ENCODE data around the gene ACTG1. TPM values are rescaled to one million over a fixed set of nuclear protein-coding genes. Genes with fewer than 3 reads are reported as not detected.

ACTG1 gene
- total and polyA plus RNA-seq, 9 of the 15 experiments (the other 6 are each of a cell fraction or from before 2014, with no cell fraction given), result 224 to 1,775 (median 568) TPM

DNA sequence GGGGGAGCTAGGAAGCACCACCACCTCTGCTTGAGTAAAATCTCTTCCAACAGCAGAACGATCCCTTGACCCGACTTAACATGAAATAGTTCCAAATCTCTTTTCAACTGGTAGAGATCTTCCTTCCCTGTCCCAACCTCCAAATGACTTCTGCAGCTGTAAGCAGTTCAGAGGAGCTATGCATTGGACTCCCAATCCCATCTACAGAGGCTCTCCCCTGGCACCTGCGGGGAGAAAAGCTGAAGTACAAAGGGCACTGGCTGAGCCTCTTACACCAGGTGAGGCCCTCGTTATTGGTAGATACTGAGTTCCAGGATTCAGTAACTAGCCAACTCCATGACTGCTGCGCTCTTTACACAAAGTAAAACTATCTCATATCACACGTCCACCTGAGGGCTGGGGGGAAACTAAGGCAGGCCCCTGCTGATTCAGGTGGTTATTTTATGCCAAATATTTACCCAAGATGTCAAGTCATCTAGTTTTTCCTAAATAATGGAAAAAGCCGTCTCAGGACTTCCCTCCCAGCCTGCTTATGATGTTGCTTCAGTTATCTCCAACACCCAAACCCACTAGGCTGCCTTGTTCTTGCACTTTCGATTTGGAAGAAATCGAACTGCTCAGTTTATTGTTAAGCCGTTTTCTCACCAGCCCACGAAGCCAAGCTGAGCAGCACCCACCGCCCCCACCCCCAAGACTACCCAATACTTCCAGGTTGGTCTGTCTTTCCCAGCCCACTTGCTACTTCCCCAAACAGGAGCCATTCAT lies 3.2 kb downstream of the ACTG1 start (continued):
- TF ChIP-seq, protein P1, sequence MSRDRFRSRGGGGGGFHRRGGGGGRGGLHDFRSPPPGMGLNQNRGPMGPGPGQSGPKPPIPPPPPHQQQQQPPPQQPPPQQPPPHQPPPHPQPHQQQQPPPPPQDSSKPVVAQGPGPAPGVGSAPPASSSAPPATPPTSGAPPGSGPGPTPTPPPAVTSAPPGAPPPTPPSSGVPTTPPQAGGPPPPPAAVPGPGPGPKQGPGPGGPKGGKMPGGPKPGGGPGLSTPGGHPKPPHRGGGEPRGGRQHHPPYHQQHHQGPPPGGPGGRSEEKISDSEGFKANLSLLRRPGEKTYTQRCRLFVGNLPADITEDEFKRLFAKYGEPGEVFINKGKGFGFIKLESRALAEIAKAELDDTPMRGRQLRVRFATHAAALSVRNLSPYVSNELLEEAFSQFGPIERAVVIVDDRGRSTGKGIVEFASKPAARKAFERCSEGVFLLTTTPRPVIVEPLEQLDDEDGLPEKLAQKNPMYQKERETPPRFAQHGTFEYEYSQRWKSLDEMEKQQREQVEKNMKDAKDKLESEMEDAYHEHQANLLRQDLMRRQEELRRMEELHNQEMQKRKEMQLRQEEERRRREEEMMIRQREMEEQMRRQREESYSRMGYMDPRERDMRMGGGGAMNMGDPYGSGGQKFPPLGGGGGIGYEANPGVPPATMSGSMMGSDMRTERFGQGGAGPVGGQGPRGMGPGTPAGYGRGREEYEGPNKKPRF (IDR thresholded peaks at IDR 0.05; ENCODE audit: low read depth, low read length), result no peak
- TF ChIP-seq, protein P2, sequence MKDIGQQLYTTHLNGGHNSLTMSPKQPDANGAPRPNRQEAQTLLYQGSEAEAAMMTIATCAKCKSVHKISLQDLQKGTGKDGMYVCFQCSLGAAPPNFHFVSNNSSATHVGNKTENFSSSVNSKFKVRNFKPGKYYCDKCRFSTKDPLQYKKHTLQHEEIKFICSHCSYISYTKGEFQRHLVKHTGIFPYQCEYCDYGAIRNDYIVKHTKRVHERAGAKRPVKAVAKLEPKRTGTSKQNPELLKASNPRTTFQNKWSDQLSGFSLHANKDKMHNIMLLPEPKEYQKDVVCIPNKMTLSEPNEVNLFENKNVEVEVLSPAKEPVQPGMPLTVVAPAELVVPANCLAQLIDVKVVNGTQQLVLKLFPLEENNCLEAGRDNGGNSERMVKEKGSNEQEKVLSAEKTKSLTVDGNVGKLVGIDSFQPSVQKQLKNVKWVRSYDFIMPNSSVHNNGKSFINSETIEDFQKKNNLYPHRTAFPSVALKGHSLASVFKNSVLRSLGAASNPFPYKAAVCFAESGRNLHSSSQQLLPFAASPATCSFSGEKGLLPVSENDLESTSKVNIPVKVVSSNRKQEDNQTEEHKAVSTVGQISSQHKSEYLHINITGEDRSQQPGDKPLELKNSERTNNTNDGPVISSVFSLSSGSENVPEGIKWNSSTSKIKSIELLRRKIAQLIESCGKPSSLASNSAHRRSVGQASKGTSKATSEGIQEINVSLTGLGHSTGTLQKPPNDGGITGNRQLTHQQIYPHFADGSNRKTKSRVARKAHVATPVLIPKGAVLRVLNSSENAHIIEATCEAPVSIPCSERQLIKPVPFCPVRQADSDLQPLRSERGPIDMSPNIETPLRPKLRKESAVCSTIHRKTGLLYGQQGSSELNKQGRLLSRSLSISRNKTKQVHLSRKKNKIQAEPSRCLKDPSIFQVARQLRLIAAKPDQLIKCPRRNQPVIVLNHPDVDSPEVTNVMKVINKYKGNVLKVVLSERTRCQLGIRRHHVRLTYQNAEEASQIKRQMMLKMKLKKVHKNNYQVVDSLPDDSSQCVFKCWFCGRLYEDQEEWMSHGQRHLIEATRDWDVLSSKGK (CRISPR knock-in tag; IDR thresholded peaks at IDR 0.05), result no peak
- TF ChIP-seq CBFB (CRISPR knock-in tag; IDR thresholded peaks at IDR 0.05), result no peak
- no peak for TF ChIP-seq ARHGAP35 (IDR thresholded peaks at IDR 0.05; ENCODE audit: partially characterized antibody)
- TF ChIP-seq, protein P3, sequence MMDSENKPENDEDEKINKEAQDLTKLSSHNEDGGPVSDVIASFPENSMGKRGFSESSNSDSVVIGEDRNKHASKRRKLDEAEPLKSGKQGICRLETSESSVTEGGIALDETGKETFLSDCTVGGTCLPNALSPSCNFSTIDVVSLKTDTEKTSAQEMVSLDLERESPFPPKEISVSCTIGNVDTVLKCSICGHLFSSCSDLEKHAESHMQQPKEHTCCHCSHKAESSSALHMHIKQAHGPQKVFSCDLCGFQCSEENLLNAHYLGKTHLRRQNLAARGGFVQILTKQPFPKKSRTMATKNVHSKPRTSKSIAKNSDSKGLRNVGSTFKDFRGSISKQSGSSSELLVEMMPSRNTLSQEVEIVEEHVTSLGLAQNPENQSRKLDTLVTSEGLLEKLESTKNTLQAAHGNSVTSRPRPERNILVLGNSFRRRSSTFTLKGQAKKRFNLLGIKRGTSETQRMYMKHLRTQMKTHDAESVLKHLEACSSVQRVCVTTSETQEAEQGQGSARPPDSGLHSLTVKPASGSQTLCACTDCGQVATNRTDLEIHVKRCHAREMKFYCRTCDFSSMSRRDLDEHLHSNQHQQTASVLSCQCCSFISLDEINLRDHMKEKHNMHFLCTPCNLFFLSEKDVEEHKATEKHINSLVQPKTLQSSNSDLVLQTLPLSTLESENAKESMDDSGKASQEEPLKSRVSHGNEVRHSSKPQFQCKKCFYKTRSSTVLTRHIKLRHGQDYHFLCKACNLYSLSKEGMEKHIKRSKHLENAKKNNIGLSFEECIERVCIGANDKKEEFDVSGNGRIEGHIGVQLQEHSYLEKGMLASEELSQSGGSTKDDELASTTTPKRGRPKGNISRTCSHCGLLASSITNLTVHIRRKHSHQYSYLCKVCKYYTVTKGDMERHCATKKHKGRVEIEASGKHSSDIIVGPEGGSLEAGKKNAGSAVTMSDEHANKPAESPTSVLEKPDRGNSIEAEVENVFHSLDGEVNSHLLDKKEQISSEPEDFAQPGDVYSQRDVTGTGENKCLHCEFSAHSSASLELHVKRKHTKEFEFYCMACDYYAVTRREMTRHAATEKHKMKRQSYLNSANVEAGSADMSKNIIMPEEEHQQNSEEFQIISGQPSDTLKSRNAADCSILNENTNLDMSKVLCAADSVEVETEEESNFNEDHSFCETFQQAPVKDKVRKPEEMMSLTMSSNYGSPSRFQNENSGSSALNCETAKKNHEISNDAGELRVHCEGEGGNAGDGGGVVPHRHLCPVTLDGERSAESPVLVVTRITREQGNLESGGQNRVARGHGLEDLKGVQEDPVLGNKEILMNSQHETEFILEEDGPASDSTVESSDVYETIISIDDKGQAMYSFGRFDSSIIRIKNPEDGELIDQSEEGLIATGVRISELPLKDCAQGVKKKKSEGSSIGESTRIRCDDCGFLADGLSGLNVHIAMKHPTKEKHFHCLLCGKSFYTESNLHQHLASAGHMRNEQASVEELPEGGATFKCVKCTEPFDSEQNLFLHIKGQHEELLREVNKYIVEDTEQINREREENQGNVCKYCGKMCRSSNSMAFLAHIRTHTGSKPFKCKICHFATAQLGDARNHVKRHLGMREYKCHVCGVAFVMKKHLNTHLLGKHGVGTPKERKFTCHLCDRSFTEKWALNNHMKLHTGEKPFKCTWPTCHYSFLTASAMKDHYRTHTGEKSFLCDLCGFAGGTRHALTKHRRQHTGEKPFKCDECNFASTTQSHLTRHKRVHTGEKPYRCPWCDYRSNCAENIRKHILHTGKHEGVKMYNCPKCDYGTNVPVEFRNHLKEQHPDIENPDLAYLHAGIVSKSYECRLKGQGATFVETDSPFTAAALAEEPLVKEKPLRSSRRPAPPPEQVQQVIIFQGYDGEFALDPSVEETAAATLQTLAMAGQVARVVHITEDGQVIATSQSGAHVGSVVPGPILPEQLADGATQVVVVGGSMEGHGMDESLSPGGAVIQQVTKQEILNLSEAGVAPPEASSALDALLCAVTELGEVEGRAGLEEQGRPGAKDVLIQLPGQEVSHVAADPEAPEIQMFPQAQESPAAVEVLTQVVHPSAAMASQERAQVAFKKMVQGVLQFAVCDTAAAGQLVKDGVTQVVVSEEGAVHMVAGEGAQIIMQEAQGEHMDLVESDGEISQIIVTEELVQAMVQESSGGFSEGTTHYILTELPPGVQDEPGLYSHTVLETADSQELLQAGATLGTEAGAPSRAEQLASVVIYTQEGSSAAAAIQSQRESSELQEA (IDR thresholded peaks at IDR 0.05; ENCODE audit: low read depth), result no peak
- no peak for TF ChIP-seq ZNF212 (CRISPR knock-in tag; IDR thresholded peaks at IDR 0.05)
- TF ChIP-seq SETDB1 (IDR thresholded peaks at IDR 0.05; ENCODE audit: low read length), result no peak
- no peak for TF ChIP-seq TAL1 (IDR thresholded peaks at IDR 0.05)
- no peak for TF ChIP-seq ZBTB7A (IDR thresholded peaks at IDR 0.05; ENCODE audit: borderline replicate concordance, control insufficient read depth, low read depth, low read length)
- TF ChIP-seq BRD4 (IDR thresholded peaks at IDR 0.05), result no peak
- TF ChIP-seq SLC30A9 (CRISPR knock-in tag; IDR thresholded peaks at IDR 0.05), result no peak
- TF ChIP-seq NR2C1 (IDR thresholded peaks at IDR 0.05), result no peak
- no peak for TF ChIP-seq NR2C1 (tag; IDR thresholded peaks at IDR 0.05)
- no peak for TF ChIP-seq ELF1 (tag; IDR thresholded peaks at IDR 0.05)
- no peak for TF ChIP-seq CEBPB (tag; IDR thresholded peaks at IDR 0.05)

All from K562 (cell line).